Body of pancreas (tissue), 4 donors: ENCODE results near the gene PTPRN2.

Experiments used
- POLR2A ChIP-seq, 3 donors: fragments of 450-650 bp; IDR thresholded peaks; one replicate each; pipeline ENCODE4 v1.6.1; 2016; ENCODE audit warnings: antibody characterized with exemption in 3 of 3, mild to moderate bottlenecking in 2 of 3
- TF ChIP-seq, protein P1 (sequence below), 7 experiments: fragments of 450-650 bp in 4 of 7; fragments of 200-600 bp in 3 of 7; sonication (generic) in 3 of 7; IDR thresholded peaks; one replicate each; pipeline ENCODE4 v1.5.1; 2016 to 2019; ENCODE audit warnings: antibody characterized with exemption in 7 of 7

DNA sequence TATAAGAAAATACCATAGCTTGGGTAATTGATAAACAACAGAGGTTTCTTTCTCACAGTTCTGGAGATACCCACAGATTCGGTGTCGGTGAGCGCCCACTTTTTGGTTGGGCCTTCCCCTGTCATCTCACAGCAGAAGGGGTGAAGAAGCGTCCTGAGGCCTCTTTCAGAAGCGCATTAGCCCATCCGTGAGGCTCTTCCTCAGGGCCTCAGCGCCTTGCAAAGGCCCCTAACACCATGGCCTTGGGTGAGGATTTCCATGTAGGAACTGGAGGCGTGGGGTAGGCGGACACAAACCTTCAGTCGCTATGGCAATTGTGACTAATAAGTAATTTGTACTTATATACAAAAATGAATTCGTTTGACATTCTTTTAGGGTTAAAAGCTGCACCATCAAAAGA, 316.0 kb downstream of the PTPRN2 start:
- TF ChIP-seq POLR2A (IDR thresholded peaks at IDR 0.05), result no peak
- TF ChIP-seq, protein P1, sequence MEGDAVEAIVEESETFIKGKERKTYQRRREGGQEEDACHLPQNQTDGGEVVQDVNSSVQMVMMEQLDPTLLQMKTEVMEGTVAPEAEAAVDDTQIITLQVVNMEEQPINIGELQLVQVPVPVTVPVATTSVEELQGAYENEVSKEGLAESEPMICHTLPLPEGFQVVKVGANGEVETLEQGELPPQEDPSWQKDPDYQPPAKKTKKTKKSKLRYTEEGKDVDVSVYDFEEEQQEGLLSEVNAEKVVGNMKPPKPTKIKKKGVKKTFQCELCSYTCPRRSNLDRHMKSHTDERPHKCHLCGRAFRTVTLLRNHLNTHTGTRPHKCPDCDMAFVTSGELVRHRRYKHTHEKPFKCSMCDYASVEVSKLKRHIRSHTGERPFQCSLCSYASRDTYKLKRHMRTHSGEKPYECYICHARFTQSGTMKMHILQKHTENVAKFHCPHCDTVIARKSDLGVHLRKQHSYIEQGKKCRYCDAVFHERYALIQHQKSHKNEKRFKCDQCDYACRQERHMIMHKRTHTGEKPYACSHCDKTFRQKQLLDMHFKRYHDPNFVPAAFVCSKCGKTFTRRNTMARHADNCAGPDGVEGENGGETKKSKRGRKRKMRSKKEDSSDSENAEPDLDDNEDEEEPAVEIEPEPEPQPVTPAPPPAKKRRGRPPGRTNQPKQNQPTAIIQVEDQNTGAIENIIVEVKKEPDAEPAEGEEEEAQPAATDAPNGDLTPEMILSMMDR (IDR thresholded peaks at IDR 0.05), result no peak
